NCI-H526 (cell line): ENCODE data around the gene RIMBP2.

Experiments used
- DNase-seq, 2 experiments: peaks; one replicate each; lab custom pipeline; 2025; lab: John Stamatoyannopoulos, UW

RIMBP2 gene

DNA sequence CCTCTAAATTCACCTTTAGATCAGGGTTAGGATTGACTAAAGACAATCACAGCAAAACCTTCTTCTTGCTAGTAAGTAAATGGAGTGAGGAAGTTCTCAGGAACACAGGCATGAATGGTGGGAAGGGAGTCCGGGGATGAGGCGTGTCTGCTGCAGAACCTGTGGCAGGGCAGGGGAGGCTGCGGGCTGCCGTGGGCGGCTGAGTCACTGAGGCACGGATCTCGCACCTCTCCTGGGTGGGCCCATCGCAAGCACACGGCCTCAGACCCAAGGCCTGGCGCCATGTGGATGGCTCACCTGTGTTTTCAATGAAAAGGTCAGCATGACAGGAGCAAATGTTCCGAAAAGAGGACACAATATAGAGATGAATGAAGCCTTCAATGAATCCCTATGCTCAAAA is 293.0 kb downstream of the RIMBP2 start:
- no peak for DNase-seq

GRCh38 chr12:130422676-130423075 is 293.4 kb downstream of the RIMBP2 start:
- no peak for DNase-seq

DNA sequence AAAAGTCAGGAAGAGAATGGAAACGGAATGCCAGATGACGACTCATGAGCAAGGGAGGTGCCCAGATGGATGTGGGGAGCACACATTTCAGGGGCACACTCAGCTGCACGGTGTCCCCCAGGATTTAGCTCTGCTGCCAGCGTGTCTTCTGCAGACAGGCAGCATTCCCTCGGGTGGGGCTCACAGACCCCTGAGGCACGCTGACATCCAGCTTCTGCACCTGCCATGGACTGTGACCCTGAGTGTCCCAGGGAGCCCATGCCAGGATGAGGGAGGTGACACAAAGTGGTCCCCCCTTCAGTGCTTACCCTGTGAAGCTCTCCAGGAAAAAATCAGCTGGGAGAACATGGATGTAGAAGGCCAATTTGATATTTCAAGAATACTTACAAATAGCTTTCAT is 294.2 kb downstream of the RIMBP2 start:
- no peak for DNase-seq

- no peak for DNase-seq
These were observed 296.0 kb downstream of the RIMBP2 start for GRCh38 chr12:130420071-130420470.

DNA sequence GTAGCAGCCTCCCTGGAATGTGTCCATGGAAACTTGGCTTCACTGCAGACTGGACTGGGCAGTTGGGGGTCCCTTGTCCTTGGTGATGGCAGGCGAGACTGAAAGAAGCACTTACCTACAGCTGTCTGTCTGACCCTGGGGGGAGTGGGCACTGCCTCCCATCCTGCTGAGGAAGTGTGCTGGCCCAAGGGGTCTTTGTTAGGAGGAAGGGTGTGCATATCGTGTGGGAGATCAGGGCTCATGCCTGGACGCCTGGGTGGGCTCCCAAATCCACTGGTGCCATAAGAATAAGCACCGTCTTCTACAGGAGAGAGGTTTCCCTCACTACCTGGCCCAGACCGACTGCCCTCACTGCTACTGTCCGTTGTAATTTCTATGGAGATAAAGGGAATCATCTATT is 297.0 kb downstream of the RIMBP2 start:
- DNase-seq, result no peak

DNA sequence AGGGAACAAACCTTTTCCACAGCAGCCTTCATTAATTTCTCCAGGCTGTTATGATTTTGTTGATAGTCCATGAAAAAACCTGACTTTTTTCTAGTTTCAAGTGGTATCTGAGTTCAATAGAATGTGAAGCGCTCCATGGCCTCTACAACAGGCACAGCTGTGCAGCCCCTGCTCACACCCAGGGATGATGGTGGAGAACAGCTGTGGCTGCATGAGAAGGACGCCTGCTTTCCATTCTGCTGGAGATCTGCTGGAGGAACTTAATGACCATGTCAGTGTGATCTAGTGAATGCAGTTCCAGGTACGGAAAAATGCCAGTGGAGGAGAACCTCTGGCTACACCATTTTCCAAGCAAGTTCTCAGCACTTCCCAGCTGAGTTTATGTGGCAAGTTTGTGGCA is 297.8 kb downstream of the RIMBP2 start:
- DNase-seq, result no peak

- DNase-seq, result no peak
These were observed 301.7 kb downstream of the RIMBP2 start for GRCh38 chr12:130414381-130414780.

DNA sequence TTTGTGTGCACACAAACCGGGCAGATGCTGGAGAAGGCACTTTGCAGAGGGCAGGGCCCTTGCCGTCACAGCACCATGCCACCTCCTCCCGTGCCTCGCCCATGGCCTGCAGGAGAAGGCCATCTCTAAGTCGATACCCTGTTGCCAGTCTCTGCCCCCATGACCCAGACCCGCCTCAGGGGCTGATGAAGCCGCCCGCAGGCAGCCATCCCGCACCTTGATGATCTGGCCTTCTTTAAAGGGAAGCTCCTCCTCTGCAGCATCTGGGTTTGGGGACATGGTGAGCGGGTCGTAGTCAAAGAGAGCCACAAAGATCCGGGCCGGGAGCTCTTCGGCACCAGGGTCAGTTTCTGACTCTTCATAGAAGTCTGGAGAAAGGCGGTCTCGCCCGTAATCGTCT is 302.2 kb downstream of the RIMBP2 start:
- DNase-seq, result no peak

DNA sequence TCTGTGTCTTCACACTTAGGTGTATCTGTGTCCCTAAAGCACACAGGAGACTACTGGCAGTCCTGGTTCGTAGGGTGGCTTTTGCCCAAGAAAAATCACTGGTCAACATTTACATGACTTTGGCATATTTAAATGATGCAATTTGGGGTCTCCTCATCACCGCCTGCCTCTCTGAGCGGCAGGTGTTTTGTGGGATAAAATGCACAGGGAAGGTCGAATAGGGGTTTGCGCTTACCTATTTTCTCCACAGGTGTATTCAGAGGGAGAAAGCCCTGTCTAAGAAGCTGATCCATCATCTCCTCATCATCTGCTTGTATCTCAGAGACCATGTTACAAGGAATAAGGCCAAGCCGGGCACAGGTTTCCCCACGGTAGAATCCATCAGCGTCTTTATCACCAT is 303.7 kb downstream of the RIMBP2 start:
- no peak for DNase-seq

GRCh38 chr12:130405332-130405731 is 310.8 kb downstream of the RIMBP2 start:
- no peak for DNase-seq

DNA sequence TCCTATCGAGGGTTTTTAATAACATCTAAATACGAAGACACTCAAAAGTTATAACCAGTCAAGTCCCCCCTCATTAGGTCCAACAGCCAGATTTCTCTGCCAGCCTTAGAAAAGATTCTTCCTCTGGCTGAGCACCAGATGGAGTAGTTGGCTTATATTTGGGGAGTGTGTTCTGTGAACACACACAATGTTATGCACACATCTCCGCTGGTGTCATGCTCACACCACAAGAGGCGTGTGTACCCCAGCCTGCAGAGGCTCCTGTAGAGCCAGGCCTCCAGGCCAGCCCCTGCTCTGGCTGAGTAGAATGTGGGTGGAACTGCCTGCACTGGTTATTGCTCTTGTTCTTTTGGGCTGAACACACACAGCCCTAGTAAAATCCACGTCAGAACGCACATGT is 314.4 kb downstream of the RIMBP2 start:
- peak in 1 of 2 experiments; percentile 24 for DNase-seq

DNA sequence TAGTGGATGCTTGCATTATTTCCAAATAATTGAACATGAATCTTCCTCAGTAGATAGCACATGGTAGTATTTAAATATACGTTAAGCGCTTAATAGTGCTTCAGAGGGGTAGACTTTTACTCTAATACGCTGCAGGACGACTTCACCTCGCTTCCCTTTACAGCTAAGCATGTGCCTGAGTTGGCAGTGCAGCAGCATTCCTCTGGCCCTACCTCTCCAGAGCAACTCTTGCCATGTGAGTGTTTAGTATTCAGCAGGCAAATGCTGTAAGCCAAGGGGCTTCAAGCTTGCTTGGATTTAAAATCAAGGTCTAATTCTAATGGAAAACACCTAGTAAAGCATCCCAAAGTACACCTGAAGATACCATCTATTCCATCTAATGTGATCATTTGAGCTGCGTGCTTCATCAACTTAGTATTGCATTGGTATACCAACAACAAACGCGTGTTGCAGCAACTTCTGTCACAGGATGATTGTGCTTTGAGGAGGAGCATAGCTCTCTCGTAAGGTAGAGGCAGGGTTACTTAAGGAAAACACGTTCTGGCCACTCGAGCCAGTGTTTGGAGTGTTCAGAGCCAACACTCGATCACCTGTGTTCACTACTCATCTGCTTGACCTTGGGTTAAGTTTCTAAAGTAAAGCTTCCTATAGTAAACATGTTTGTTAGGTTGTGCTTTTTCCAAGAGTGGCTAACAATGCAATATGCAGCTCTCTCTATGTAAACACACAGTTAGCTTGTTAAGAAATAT is 317.8 kb downstream of the RIMBP2 start:
- DNase-seq, result no peak

- DNase-seq, result no peak
These were observed 319.4 kb downstream of the RIMBP2 start for GRCh38 chr12:130396667-130397066.

DNA sequence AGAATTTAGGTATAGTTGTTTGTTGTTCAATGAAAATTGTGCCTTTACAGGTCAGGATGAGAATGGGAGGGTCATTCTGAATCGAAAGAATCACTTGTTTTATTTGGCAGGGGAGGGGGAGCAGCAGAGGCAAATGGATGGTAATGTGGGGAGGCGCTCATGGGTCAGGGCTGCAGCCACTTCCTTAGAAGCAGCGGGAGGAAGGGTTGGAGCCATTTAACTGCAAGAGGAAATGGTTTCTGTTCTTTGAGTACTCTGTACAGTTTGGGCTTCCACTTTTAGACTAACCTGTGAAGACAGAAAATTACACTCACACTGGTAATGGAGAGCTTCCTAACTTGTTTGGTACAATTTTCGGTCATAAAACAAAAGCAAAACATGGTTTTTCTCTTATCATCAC is 321.2 kb downstream of the RIMBP2 start:
- no peak for DNase-seq

- DNase-seq, result no peak
These were observed 324.9 kb downstream of the RIMBP2 start for GRCh38 chr12:130391186-130391585.

- no peak for DNase-seq
These were observed 330.9 kb downstream of the RIMBP2 start for GRCh38 chr12:130385193-130385592.

- DNase-seq, result no peak
These were observed 331.9 kb downstream of the RIMBP2 start for GRCh38 chr12:130384234-130384633.

DNA sequence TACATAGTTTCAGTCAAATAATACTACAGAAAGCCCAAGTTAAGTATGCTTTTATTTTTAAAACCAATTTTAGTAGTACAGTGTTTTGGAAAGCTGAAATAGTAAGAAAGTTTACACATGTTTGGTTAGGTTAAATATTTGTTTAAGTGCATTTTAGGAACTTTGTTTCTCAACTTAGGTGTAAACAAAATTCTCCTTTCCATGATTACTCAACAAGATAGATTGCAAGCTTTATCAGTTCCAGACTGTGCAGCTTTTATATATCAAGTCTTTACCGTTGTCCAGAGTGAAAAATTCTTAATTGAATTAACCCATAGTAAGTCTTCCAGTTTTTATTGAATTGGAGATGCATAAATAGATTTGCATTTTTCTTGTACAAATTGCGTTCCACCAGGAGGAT is 333.3 kb downstream of the RIMBP2 start:
- no peak for DNase-seq

DNA sequence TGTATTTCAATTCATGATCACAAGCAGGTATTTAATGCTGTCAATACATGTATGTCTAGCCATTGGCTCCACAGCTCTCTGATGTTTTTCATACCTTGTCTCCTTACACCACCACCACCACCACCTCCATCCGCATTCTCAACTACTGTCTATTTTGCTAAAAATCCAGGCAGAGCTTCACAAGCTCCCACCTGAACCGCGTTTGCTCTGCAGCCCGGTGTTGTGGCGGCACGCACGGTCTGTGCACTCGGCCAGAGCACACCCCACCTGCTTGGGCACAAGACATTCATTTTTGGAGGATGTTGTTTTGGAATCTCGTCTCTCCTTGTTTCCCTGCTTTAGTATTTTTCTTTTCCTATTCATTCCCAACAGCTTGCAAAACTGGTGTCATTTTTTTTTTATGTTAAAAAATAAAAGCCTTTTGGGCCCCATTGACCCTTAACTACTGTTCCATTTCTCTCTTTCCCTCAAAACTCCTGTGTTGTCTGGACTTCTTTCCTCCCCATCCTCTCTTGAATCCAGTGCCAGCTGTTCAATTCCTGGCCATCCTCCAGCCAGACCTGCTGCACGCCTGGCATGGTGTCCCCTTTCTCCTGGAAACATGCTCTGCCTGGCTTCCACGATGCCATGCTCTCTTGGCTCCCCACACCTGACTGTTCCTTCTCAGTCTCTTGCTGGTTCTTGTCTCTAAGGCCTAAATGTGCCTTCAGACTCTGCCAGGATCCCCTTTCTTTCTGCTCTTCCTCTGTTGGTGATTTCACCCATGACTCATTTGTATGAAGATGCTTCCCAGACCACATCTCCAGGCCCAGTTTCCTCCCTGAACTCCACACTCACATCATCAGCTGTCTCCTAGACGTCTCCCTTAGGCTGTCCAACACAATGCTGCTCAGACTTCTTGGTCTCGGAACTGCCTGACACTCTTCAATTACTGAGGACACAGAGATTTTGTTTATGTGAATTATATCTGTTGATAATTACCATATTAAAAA is 340.5 kb downstream of the RIMBP2 start:
- DNase-seq, result no peak

- no peak for DNase-seq
These were observed 342.0 kb downstream of the RIMBP2 start for GRCh38 chr12:130374083-130374482.

DNA sequence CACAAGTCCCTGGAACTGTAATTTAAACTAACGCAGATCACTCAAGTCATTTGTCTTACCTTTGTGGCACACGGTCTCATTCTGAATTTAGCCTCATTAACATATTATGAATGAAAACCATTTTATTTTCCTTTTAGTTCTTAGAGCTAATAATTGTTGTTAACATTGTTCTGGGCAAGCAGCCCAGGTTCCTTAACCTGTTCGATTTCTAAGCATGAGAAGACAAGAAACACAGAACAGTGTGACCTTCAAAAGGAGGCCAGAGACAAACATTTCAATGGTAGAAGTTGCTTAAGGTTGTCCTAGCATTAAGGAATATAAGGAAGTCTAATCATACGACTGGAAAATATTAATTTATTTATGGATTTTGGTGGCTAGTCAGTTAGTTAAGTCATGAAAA is 343.2 kb downstream of the RIMBP2 start:
- DNase-seq, result no peak

- no peak for DNase-seq
These were observed 344.8 kb downstream of the RIMBP2 start for GRCh38 chr12:130371296-130371695.

DNA sequence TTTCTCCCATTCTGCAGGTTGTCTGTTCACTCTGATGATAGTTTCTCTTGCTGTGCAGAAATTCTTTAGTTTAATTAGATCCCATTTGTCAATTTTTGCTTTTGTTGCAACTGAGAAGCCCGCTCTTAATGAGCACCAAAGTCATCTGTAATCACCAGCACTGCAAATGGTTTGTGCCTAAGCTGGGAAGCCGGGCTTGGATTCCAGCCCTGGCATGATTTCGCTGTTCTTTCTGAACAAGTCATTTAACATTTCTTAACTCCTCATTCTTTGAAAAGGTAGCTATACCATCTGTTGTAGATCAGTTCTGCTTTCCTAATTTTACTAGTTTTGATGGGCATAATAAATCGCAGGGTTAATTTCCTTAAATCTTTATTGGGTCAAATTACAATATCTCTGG is 346.3 kb downstream of the RIMBP2 start:
- DNase-seq, result no peak
